ENCODE results near the gene GPATCH3. TPM values are rescaled to one million over a fixed set of nuclear protein-coding genes. Genes with fewer than 3 reads are reported as not detected.

Gene GPATCH3
- total RNA-seq, 1 experiment from 2014 or later: 5.6 TPM

GRCh38 chr1:26858160-26858559, 42.1 kb downstream of the GPATCH3 start:
- Histone ChIP-seq H3K4me1 (ENCODE audit: low read length) (peaks cover 6% of the 10 kb centered on the region), H3K4me2 (ENCODE audit: low read depth, low read length, poor library complexity, severe bottlenecking) (no peak overlapping the region), H4K20me1 (ENCODE audit: insufficient read depth, low read depth, low read length) (no peaks in the 10 kb centered on the region), H3K79me2 (ENCODE audit: low read length) (no peaks in the 10 kb centered on the region), H3K9ac (ENCODE audit: low read length) (no peak overlapping the region), H3K36me3 (ENCODE audit: insufficient read depth, low read length) (peaks cover 6% of the 10 kb centered on the region; the same call in 1 of the 2 replicates), H3K9me2 (replicated peaks; ENCODE audit: insufficient read depth, low read length) (no peaks in the 10 kb centered on the region), H3K4me3 (ENCODE audit: low read length) (no peak overlapping the region), H3K27me3 (ENCODE audit: low read length) (no peaks in the 10 kb centered on the region), H3K27ac (ENCODE audit: low read length) (no peak overlapping the region), H2AFZ (ENCODE audit: low read length) (no peak overlapping the region), H3K9me3 (ENCODE audit: low read length) (no peaks in the 10 kb centered on the region)
- DNase-seq: no peak

- DNase-seq: no peak
- Histone ChIP-seq H2AFZ (ENCODE audit: low read length) (no peak overlapping the region), H3K36me3 (ENCODE audit: insufficient read depth, low read length) (peaks cover 6% of the 10 kb centered on the region; the same call in 1 of the 2 replicates), H3K27ac (ENCODE audit: low read length) (no peak overlapping the region), H3K9me2 (replicated peaks; ENCODE audit: insufficient read depth, low read length) (no peaks in the 10 kb centered on the region), H3K79me2 (ENCODE audit: low read length) (no peaks in the 10 kb centered on the region), H3K4me3 (ENCODE audit: low read length) (no peak overlapping the region), H3K9me3 (ENCODE audit: low read length) (no peaks in the 10 kb centered on the region), H3K27me3 (ENCODE audit: low read length) (no peaks in the 10 kb centered on the region), H3K9ac (ENCODE audit: low read length) (no peak overlapping the region), H3K4me2 (ENCODE audit: low read depth, low read length, poor library complexity, severe bottlenecking) (no peak overlapping the region), H3K4me1 (ENCODE audit: low read length) (0 out of 2 replicates have a peak, but pooled peaks cover 1% of the 10 kb centered on the region), H4K20me1 (ENCODE audit: insufficient read depth, low read depth, low read length) (no peaks in the 10 kb centered on the region)
Measured at GRCh38 chr1:26857473-26858060, 42.7 kb downstream of the GPATCH3 start.

GRCh38 chr1:26856604-26857469, 43.4 kb downstream of the GPATCH3 start:
- no peaks in the 10 kb centered on the region for H3K27me3 ChIP-seq (ENCODE audit: low read length)
- H3K79me2 ChIP-seq (ENCODE audit: low read length): no peaks in the 10 kb centered on the region
- no peaks in the 10 kb centered on the region for H3K9me3 ChIP-seq (ENCODE audit: low read length)
- H3K36me3 ChIP-seq (ENCODE audit: insufficient read depth, low read length): peaks cover 6% of the 10 kb centered on the region; the same call in 1 of the 2 replicates
- no peaks in the 10 kb centered on the region for H3K4me1 ChIP-seq (ENCODE audit: low read length)
- H3K9ac ChIP-seq (ENCODE audit: low read length): no peak overlapping the region
- no peak overlapping the region for H3K4me2 ChIP-seq (ENCODE audit: low read depth, low read length, poor library complexity, severe bottlenecking)
- no peak overlapping the region for H3K4me3 ChIP-seq (ENCODE audit: low read length)
- DNase-seq: no peak
- no peaks in the 10 kb centered on the region for H3K9me2 ChIP-seq (replicated peaks; ENCODE audit: insufficient read depth, low read length)
- H2AFZ ChIP-seq (ENCODE audit: low read length): no peak overlapping the region
- H3K27ac ChIP-seq (ENCODE audit: low read length): no peak overlapping the region
- H4K20me1 ChIP-seq (ENCODE audit: insufficient read depth, low read depth, low read length): no peaks in the 10 kb centered on the region

- peaks cover 6% of the 10 kb centered on the region; the same call in 1 of the 2 replicates for H3K36me3 ChIP-seq (ENCODE audit: insufficient read depth, low read length)
Measured at GRCh38 chr1:26856181-26856580, 44.1 kb downstream of the GPATCH3 start.

GRCh38 chr1:26855636-26856035, 44.6 kb downstream of the GPATCH3 start:
- H3K27ac ChIP-seq (ENCODE audit: low read length): no peak overlapping the region
- no peak overlapping the region for H3K9ac ChIP-seq (ENCODE audit: low read length)
- H3K9me2 ChIP-seq (replicated peaks; ENCODE audit: insufficient read depth, low read length): no peaks in the 10 kb centered on the region
- no peaks in the 10 kb centered on the region for H4K20me1 ChIP-seq (ENCODE audit: insufficient read depth, low read depth, low read length)
- no peaks in the 10 kb centered on the region for H3K4me1 ChIP-seq (ENCODE audit: low read length)
- no peak overlapping the region for H3K4me2 ChIP-seq (ENCODE audit: low read depth, low read length, poor library complexity, severe bottlenecking)
- H3K27me3 ChIP-seq (ENCODE audit: low read length): no peaks in the 10 kb centered on the region
- no peak overlapping the region for H2AFZ ChIP-seq (ENCODE audit: low read length)
- H3K4me3 ChIP-seq (ENCODE audit: low read length): no peak overlapping the region
- DNase-seq: no peak
- no peaks in the 10 kb centered on the region for H3K9me3 ChIP-seq (ENCODE audit: low read length)
- H3K79me2 ChIP-seq (ENCODE audit: low read length): no peaks in the 10 kb centered on the region
- peaks cover 6% of the 10 kb centered on the region; the same call in 1 of the 2 replicates for H3K36me3 ChIP-seq (ENCODE audit: insufficient read depth, low read length)

More at GRCh38 chr1:26856181-26856580, 44.1 kb downstream of the GPATCH3 start:
- no peak overlapping the region for H3K9ac ChIP-seq (ENCODE audit: low read length)
- no peaks in the 10 kb centered on the region for H3K4me1 ChIP-seq (ENCODE audit: low read length)
- no peak overlapping the region for H3K27ac ChIP-seq (ENCODE audit: low read length)
- H2AFZ ChIP-seq (ENCODE audit: low read length): no peak overlapping the region
- no peak overlapping the region for H3K4me2 ChIP-seq (ENCODE audit: low read depth, low read length, poor library complexity, severe bottlenecking)
- H3K4me3 ChIP-seq (ENCODE audit: low read length): no peak overlapping the region
- no peaks in the 10 kb centered on the region for H3K79me2 ChIP-seq (ENCODE audit: low read length)
- H4K20me1 ChIP-seq (ENCODE audit: insufficient read depth, low read depth, low read length): no peaks in the 10 kb centered on the region
- no peaks in the 10 kb centered on the region for H3K9me2 ChIP-seq (replicated peaks; ENCODE audit: insufficient read depth, low read length)
- DNase-seq: no peak
- no peaks in the 10 kb centered on the region for H3K9me3 ChIP-seq (ENCODE audit: low read length)
- no peaks in the 10 kb centered on the region for H3K27me3 ChIP-seq (ENCODE audit: low read length)

GRCh38 chr1:26854906-26855305, 45.4 kb downstream of the GPATCH3 start:
- H3K9ac ChIP-seq (ENCODE audit: low read length): no peak overlapping the region
- no peaks in the 10 kb centered on the region for H3K79me2 ChIP-seq (ENCODE audit: low read length)
- DNase-seq: no peak
- peaks cover 6% of the 10 kb centered on the region; the same call in 1 of the 2 replicates for H3K36me3 ChIP-seq (ENCODE audit: insufficient read depth, low read length)
- H3K4me2 ChIP-seq (ENCODE audit: low read depth, low read length, poor library complexity, severe bottlenecking): no peak overlapping the region
- no peaks in the 10 kb centered on the region for H4K20me1 ChIP-seq (ENCODE audit: insufficient read depth, low read depth, low read length)
- H3K27me3 ChIP-seq (ENCODE audit: low read length): no peaks in the 10 kb centered on the region
- no peaks in the 10 kb centered on the region for H3K9me2 ChIP-seq (replicated peaks; ENCODE audit: insufficient read depth, low read length)
- H3K4me3 ChIP-seq (ENCODE audit: low read length): no peak overlapping the region
- H2AFZ ChIP-seq (ENCODE audit: low read length): no peak overlapping the region
- no peaks in the 10 kb centered on the region for H3K9me3 ChIP-seq (ENCODE audit: low read length)
- H3K27ac ChIP-seq (ENCODE audit: low read length): no peak overlapping the region
- H3K4me1 ChIP-seq (ENCODE audit: low read length): no peaks in the 10 kb centered on the region

- Histone ChIP-seq H3K9ac (ENCODE audit: low read length) (no peak overlapping the region), H3K79me2 (ENCODE audit: low read length) (no peaks in the 10 kb centered on the region), H2AFZ (ENCODE audit: low read length) (no peak overlapping the region), H3K4me3 (ENCODE audit: low read length) (no peak overlapping the region), H4K20me1 (ENCODE audit: insufficient read depth, low read depth, low read length) (no peaks in the 10 kb centered on the region), H3K4me2 (ENCODE audit: low read depth, low read length, poor library complexity, severe bottlenecking) (no peak overlapping the region), H3K36me3 (ENCODE audit: insufficient read depth, low read length) (peaks cover 6% of the 10 kb centered on the region; the same call in 1 of the 2 replicates), H3K4me1 (ENCODE audit: low read length) (no peaks in the 10 kb centered on the region), H3K9me3 (ENCODE audit: low read length) (no peaks in the 10 kb centered on the region), H3K27ac (ENCODE audit: low read length) (no peak overlapping the region), H3K9me2 (replicated peaks; ENCODE audit: insufficient read depth, low read length) (no peaks in the 10 kb centered on the region), H3K27me3 (ENCODE audit: low read length) (no peaks in the 10 kb centered on the region)
- DNase-seq: no peak
Measured at GRCh38 chr1:26853600-26853999, 46.7 kb downstream of the GPATCH3 start.

- Histone ChIP-seq H3K4me1 (ENCODE audit: low read length) (no peaks in the 10 kb centered on the region), H3K27me3 (ENCODE audit: low read length) (no peaks in the 10 kb centered on the region), H3K79me2 (ENCODE audit: low read length) (no peaks in the 10 kb centered on the region), H3K4me2 (ENCODE audit: low read depth, low read length, poor library complexity, severe bottlenecking) (no peak overlapping the region), H3K4me3 (ENCODE audit: low read length) (no peak overlapping the region), H2AFZ (ENCODE audit: low read length) (no peak overlapping the region), H3K27ac (ENCODE audit: low read length) (no peak overlapping the region), H3K9ac (ENCODE audit: low read length) (no peak overlapping the region), H3K9me2 (replicated peaks; ENCODE audit: insufficient read depth, low read length) (no peaks in the 10 kb centered on the region), H3K9me3 (ENCODE audit: low read length) (no peaks in the 10 kb centered on the region), H4K20me1 (ENCODE audit: insufficient read depth, low read depth, low read length) (no peaks in the 10 kb centered on the region), H3K36me3 (ENCODE audit: insufficient read depth, low read length) (peaks cover 6% of the 10 kb centered on the region; the same call in 1 of the 2 replicates)
- peak; percentile 88 for DNase-seq
Measured at GRCh38 chr1:26853156-26853555, 47.1 kb downstream of the GPATCH3 start.
